Ectodermal cell (in vitro differentiated cells): ENCODE results near the gene PNKD.

ENCODE experiments used
- H3K27ac ChIP-seq: 2 replicates; pipeline ENCODE4 v1.7.0; 2013; ENCODE audit warnings: mild to moderate bottlenecking, low read depth, low read length; ENCODE audit not compliant: insufficient read depth, poor library complexity, severe bottlenecking
- H3K27me3 ChIP-seq: 2 replicates; pipeline ENCODE4 v1.7.0; 2013; ENCODE audit warnings: mild to moderate bottlenecking, low read length; ENCODE audit not compliant: insufficient read depth, control insufficient read depth, poor library complexity, severe bottlenecking
- H3K36me3 ChIP-seq: one replicate; pipeline ENCODE4 v1.7.0; 2013; ENCODE audit warnings: low read length; ENCODE audit not compliant: control insufficient read depth, insufficient read depth
- H3K4me1 ChIP-seq: one replicate; pipeline ENCODE4 v1.7.0; 2013; ENCODE audit warnings: low read length; ENCODE audit not compliant: control insufficient read depth, insufficient read depth
- H3K4me3 ChIP-seq: 2 replicates; pipeline ENCODE4 v1.7.0; 2013; ENCODE audit warnings: low read depth, low read length, control low read depth; ENCODE audit not compliant: insufficient read depth
- H3K9me3 ChIP-seq: 2 replicates; pipeline ENCODE4 v1.7.0; 2013; ENCODE audit warnings: mild to moderate bottlenecking, low read length, moderate library complexity; ENCODE audit not compliant: control insufficient read depth
- WGBS, 2 experiments: methylation state at CpG; one replicate each; pipeline ENCODE4 v1.1.7; 2013; ENCODE audit warnings: missing lambda C conversion rate in 2 of 2; 5-methylcytosine and 5-hydroxymethylcytosine counted together

PNKD gene

GRCh38 chr2:218362606-218363005 lies 92.3 kb downstream of the PNKD start:
- 94 to 95% methylated on average over 8 of the region's 8 CpGs for WGBS, 2 experiments
- no peak overlapping the region for H3K27ac ChIP-seq
- H3K4me1 ChIP-seq = peaks cover under 1% of the 10 kb centered on the region
- no peak overlapping the region for H3K4me3 ChIP-seq
- peaks cover 4% of the 10 kb centered on the region for H3K27me3 ChIP-seq
- no peaks in the 10 kb centered on the region for H3K36me3 ChIP-seq
- H3K9me3 ChIP-seq = no peaks in the 10 kb centered on the region

DNA sequence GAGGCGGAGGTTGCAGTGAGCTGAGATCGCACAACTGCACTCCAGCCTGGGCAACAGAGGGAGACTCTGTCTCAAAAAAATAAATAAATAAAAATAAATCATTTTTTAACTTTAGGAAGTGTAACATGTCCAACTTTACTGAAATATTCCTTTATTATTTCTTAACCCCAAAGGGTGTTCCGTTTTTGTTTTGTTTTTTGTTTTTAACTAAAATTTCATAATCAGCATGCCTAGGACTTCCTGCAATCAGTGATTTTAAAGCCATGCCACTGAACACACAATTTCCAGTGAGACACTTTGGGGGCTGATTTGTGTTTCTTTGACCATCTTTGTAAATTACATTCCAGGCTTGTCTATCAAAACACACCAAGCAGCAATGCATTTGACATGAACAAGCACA lies 93.4 kb downstream of the PNKD start:
- WGBS, 2 experiments = 95 to 96% methylated on average over 3 of the region's 3 CpGs
- H3K9me3 ChIP-seq = no peaks in the 10 kb centered on the region
- H3K27me3 ChIP-seq = peaks cover 4% of the 10 kb centered on the region
- no peaks in the 10 kb centered on the region for H3K4me1 ChIP-seq
- H3K27ac ChIP-seq = no peak overlapping the region
- H3K4me3 ChIP-seq = no peak overlapping the region
- H3K36me3 ChIP-seq = no peaks in the 10 kb centered on the region

GRCh38 chr2:218364196-218364595 lies 93.9 kb downstream of the PNKD start:
- H3K9me3 ChIP-seq = no peaks in the 10 kb centered on the region
- H3K4me3 ChIP-seq = no peak overlapping the region
- peaks cover 4% of the 10 kb centered on the region for H3K27me3 ChIP-seq
- 93 to 97% methylated on average over 6 of the region's 6 CpGs for WGBS, 2 experiments
- no peaks in the 10 kb centered on the region for H3K4me1 ChIP-seq
- no peak overlapping the region for H3K27ac ChIP-seq
- H3K36me3 ChIP-seq = no peaks in the 10 kb centered on the region

DNA sequence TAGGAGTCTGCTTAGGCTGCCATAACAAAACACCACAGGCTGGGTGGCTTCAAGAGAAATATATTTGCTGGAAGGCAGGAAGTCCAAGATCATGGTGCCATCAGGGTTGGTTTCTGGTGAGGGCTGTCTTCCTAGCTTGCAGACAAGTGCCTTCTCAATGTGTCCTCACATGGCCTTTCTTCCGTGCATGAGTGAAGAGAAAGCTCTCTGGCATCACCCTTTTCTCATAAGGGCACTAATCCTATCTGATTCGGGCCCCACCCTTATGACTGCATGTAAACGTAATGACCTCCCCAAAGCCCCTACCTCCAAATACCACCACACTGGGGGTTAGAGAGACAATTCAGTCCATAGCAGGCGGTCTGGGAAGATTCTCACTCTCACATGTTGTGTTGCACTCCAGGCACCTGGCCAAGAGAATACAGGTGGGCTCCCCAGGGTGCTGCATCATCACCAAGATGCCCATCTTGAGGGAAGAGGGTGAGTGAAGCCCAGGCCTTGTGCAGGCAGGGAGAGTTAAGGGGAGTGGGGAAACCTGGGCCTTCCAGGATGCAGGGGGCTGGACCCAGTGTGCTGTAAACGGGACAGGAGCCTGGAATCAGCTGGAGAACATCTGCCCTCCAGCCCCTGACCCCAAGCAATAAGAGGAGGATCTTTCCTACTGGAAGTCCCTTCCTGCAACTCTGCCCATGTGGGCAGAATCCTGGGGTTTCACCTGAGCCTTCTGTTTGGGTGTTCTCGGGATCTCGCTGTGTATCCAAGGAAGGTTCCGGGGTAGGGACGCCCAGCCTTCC lies 96.5 kb downstream of the PNKD start:
- H3K27me3 ChIP-seq = peaks cover 4% of the 10 kb centered on the region
- H3K4me1 ChIP-seq = no peaks in the 10 kb centered on the region
- 83 to 89% methylated on average over 9 of the region's 9 CpGs for WGBS, 2 experiments
- H3K36me3 ChIP-seq = no peaks in the 10 kb centered on the region
- no peak overlapping the region for H3K27ac ChIP-seq
- H3K9me3 ChIP-seq = no peaks in the 10 kb centered on the region
- peak overlapping the region; percentile 44 for H3K4me3 ChIP-seq

DNA sequence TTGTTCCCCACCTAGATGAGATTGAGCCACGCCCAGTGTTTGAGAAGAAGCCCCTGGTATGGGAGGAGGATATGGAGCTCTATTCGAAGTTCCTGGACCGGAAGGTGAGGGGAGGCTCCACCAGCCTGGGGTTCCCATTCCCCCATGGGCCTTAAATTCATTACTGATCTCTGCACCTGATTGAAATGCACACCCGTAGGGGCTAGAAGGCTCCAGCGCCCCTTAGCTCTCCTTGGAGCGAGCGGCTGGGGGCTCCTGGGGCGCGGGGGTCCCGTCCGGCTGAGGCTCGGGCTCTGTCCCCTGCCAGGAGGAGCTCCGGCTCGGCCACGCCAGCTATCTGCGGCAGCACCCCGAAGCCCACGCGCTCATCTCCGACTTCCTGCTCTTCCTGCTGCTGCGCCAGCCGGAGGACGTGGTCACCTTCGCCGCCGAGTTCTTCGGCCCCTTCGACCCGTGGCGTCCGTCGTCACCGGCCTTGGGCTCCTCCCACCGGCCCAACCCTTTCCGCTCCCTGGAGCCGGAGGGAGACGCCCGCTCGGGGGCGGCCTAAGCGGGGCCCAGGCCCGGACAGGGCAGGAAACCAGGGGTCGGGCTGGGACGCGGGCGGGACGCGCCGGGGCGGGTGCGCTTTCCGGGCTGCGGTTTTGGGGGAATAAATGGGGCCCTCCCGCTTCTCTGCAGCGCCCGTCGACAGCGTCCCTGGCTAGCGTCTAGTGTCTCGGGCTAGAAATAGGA lies 97.3 kb downstream of the PNKD start:
- no peaks in the 10 kb centered on the region for H3K36me3 ChIP-seq
- no peaks in the 10 kb centered on the region for H3K9me3 ChIP-seq
- H3K4me1 ChIP-seq = no peaks in the 10 kb centered on the region
- peaks cover 4% of the 10 kb centered on the region for H3K27me3 ChIP-seq
- H3K27ac ChIP-seq = no peak overlapping the region
- WGBS, 2 experiments = 10% methylated on average over 60 of the region's 60 CpGs
- peak overlapping the region; percentile 44 for H3K4me3 ChIP-seq

DNA sequence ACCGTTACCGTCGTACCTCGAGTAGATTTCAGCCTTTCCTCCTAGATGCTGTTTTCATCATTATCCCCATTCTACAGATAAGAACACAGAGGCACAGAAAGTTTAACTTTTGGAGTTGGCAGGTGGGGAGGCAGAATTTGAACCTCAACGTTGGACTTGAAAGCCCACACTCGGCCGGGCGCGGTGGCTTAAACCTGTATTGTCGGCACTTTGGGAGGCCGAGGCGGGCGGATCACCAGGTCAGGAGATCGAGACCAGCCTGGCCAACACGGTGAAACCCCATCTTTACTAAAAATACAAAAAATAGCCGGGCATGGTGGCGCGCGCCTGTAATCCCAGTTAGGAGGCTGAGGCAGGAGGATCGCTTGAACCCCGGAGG lies 97.8 kb downstream of the PNKD start:
- no peaks in the 10 kb centered on the region for H3K9me3 ChIP-seq
- no peak overlapping the region for H3K27ac ChIP-seq
- H3K36me3 ChIP-seq = no peaks in the 10 kb centered on the region
- H3K27me3 ChIP-seq = peaks cover 4% of the 10 kb centered on the region
- no peaks in the 10 kb centered on the region for H3K4me1 ChIP-seq
- peak overlapping the region; percentile 44 for H3K4me3 ChIP-seq
- 80 to 81% methylated on average over 21 of the region's 21 CpGs for WGBS, 2 experiments

- H3K4me1 ChIP-seq = no peaks in the 10 kb centered on the region
- H3K36me3 ChIP-seq = no peaks in the 10 kb centered on the region
- WGBS, 2 experiments = 65 to 71% methylated on average over 26 to 27 of the region's 27 CpGs
- H3K27ac ChIP-seq = no peak overlapping the region
- peaks cover 4% of the 10 kb centered on the region for H3K27me3 ChIP-seq
- H3K4me3 ChIP-seq = no peak overlapping the region
- H3K9me3 ChIP-seq = no peaks in the 10 kb centered on the region
Observed at GRCh38 chr2:218368621-218369153, 98.4 kb downstream of the PNKD start.

GRCh38 chr2:218369330-218369729 lies 99.0 kb downstream of the PNKD start:
- no peaks in the 10 kb centered on the region for H3K4me1 ChIP-seq
- peaks cover 4% of the 10 kb centered on the region for H3K27me3 ChIP-seq
- no peaks in the 10 kb centered on the region for H3K36me3 ChIP-seq
- 66 to 90% methylated on average over 2 of the region's 2 CpGs for WGBS, 2 experiments
- H3K4me3 ChIP-seq = no peak overlapping the region
- H3K9me3 ChIP-seq = no peaks in the 10 kb centered on the region
- no peak overlapping the region for H3K27ac ChIP-seq

DNA sequence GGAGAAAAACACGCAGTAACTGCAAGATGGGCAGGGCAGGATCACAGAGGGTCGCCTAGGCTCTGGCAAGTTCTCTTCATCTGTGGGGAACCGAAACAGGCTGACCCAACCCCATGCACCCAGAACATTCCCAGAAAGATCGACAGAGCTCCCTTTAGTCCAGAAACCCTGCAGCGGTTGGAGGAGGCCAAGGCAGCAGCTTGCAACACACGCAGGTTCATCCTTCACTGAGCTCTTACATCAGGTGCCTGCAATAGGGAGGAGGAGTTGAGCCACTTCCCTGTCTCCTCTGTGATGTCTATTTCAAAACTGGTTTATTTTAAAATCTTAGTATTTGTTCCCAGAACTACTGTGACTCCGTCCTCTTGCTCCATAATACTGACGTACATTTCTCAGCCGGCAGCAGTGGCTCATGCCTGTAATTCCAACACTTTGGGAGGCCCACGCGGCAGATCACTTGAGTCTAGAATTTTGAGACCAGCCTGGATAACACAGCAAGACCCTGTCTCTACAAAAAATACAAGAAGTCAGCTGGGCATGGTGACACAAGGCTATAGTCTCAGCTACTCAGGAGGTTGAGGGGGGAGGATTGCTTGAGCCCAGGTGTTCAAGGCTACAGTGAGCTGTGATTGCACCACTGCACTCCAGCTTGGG lies 100.2 kb downstream of the PNKD start:
- Histone ChIP-seq H3K4me3 (no peak overlapping the region), H3K9me3 (no peaks in the 10 kb centered on the region), H3K4me1 (no peaks in the 10 kb centered on the region), H3K27ac (no peak overlapping the region), H3K36me3 (no peaks in the 10 kb centered on the region), H3K27me3 (peaks cover 4% of the 10 kb centered on the region)
- WGBS, 2 experiments = 90% methylated on average over 11 of the region's 11 CpGs

DNA sequence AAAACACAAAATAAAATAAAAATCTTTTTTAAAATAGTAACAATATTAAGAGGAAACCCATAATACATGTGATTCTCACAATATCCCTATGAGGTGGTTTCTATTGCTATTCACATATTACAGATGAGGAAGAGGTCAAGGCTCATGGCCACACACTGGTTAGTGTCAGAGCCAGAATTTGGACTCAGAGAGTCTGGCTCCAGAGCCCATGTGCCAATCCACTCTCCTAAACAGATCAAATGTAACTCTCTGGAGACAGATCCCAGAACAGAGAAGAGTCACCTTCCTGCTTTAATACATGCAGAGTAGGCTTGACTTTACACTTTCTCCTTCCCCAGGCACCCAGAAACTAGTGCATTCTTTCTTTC lies 101.6 kb downstream of the PNKD start:
- Histone ChIP-seq H3K36me3 (no peaks in the 10 kb centered on the region), H3K9me3 (no peaks in the 10 kb centered on the region), H3K27me3 (peaks cover 1% of the 10 kb centered on the region), H3K27ac (no peak overlapping the region), H3K4me3 (no peak overlapping the region), H3K4me1 (no peaks in the 10 kb centered on the region)
